GM12891 (cell line): ENCODE results near the gene BTBD9.

Experiments
- POLR2A ChIP-seq: IDR thresholded peaks from 2 replicates; pipeline ENCODE4 v1.6.1; 2011; ENCODE audit warnings: low read depth, low read length, control low read depth
- POU2F2 ChIP-seq: IDR thresholded peaks from 2 replicates; pipeline ENCODE4 v1.6.1; 2011; ENCODE audit warnings: low read depth, mild to moderate bottlenecking, control low read depth, low read length, moderate library complexity
- SPI1 ChIP-seq: IDR thresholded peaks from 2 replicates; pipeline ENCODE4 v1.6.1; 2011; ENCODE audit warnings: low read depth, low read length, control low read depth
- TAF1 ChIP-seq: IDR thresholded peaks from 2 replicates; pipeline ENCODE4 v1.6.1; 2011; ENCODE audit warnings: low read depth, low read length, control low read depth

- no peak for TF ChIP-seq POLR2A
- no peak for TF ChIP-seq SPI1
- TF ChIP-seq TAF1 = no peak
- no peak for TF ChIP-seq POU2F2
Observed at GRCh38 chr6:38508894-38509293, 130.8 kb downstream of the BTBD9 start.
